ENCODE measurements around the gene KIFC3.
"Not testable (repeated sequence)": the region's sequence is repeated elsewhere in the genome, so short reads cannot be mapped to it uniquely, and the experiment has no call there.

The KIFC3 gene

DNA sequence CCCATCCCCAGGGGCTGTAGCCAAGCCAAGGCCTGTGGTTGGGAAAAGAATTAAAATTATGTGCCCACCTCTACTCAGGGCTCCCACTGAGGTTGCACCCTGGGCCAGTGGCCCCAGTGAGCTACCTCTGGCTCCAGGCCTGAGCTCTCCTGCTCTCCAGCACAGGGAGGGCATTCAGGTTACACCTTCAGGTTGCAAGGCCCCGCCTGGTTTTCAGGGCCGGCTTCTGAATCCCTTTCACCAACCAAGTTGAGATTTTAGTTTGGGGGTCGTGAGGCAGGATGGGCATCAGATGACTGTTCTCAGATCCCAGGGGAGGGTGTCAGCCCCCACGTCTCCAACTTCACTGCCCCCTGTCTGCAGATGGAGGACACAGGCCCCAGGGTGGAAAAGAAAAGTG lies 74.7 kb downstream of the KIFC3 start:
- in situ Hi-C loops (cut with HindIII; ENCODE audit: low sequenced_read_pairs) = no loop called here

DNA sequence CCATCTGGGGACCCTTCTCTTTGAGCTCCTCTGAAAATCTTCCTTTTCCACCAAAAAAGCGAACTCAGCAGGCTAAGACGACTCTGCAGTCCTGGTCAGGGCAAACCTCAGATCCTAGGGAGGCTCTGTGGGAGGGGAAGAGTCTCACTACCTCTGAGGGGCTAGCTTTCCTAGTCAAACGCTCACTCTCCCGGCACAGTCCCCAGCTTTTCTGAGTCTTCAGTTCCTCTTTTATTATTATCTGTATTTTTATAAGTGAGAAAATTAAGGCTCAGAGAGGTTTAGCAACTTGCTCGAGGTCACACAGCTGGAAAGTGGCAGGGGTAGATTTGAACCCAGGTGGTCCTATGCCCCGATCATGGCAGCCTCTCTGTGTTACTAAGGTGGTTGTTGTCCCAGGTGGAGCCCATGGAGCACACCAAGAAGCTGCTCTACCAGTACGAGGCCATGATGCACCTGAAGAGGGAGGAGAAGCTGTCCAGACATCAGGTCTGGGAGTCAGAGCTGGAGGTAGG lies 75.8 kb downstream of the KIFC3 start:
- in situ Hi-C loops (cut with HindIII; ENCODE audit: low sequenced_read_pairs) = no loop called here

GRCh38 chr16:57725976-57726375 lies 76.3 kb downstream of the KIFC3 start:
- in situ Hi-C loops (cut with HindIII; ENCODE audit: low sequenced_read_pairs) = no loop called here

DNA sequence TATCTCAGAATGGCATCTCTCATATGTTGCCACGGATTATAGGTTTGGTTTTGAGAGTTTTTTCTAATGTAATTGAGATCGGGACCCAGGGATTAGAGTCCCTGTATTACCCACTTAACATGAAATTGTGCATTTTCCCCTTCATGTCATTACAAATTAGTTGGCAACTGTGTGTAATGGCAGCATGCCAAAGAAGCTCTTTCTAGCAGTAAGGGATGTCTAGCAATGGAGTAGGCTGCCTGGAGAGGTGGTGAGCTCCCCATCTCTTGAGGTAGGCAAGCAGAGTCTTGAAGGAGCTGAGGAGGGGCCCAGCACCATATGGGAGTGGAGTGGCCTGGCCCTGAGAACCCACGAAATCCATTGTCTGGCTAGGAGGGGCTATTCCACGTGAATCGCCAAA lies 76.7 kb downstream of the KIFC3 start:
- in situ Hi-C loops (cut with HindIII; ENCODE audit: low sequenced_read_pairs) = no loop called here

- in situ Hi-C loops (cut with HindIII; ENCODE audit: low sequenced_read_pairs) = no loop called here
These were observed 77.1 kb downstream of the KIFC3 start for GRCh38 chr16:57725151-57725550.

DNA sequence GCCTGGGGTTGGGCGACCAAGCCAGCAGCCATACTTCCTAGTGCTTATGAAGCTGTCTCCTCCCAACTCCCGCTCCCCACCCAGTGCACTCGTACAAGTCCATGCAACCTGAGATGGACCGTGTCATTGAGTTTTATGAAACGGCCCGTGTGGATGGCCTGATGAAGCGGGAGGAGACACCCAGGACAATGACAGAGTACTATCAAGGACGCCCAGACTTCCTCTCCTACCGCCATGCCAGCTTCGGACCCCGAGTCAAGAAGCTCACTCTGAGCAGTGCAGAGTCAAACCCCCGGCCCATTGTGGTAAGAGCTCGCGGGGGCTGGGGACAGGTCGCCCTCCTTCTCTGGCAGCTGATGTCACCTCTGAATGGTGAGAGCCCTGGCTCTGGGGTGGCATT lies 77.8 kb downstream of the KIFC3 start:
- in situ Hi-C loops (cut with HindIII; ENCODE audit: low sequenced_read_pairs) = no loop called here

DNA sequence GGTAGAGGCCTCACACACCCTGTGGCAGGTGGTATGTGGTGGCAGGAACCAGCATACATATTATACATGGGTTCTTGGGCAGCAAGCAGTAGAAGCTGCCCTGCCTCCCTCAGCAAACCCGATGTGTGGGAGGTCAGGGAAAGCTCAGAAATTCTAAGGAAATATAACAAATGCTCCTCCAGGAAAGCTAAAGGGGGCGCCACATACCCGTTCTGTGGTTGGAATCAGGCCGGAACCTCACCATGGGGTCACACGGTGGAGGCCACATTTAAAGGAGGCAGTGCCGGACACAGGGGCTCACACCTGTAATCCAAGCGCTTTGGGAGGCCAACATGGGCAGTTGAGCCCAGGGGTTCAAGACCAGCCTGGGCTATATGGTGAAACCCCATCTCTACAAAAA lies 79.1 kb downstream of the KIFC3 start:
- in situ Hi-C loops (cut with HindIII; ENCODE audit: low sequenced_read_pairs) = no loop called here

GRCh38 chr16:57722651-57723050 lies 79.6 kb downstream of the KIFC3 start:
- in situ Hi-C loops (cut with HindIII; ENCODE audit: low sequenced_read_pairs) = no loop called here

DNA sequence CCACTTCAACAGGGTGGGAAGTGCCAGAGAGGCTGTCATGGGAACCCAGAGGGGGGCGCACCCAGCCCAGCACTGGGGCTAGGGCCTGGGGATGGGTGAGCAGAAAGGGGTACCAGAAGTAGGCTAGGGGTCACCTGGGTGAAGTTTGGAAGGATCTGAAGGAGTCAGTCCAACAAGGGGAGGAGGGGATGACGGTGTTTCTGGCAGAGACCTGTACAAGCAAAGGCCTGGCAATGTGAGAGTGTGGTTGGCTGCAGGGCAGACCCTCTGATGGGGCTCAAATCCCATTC lies 80.1 kb downstream of the KIFC3 start:
- in situ Hi-C loops (cut with HindIII; ENCODE audit: low sequenced_read_pairs) = no loop called here

DNA sequence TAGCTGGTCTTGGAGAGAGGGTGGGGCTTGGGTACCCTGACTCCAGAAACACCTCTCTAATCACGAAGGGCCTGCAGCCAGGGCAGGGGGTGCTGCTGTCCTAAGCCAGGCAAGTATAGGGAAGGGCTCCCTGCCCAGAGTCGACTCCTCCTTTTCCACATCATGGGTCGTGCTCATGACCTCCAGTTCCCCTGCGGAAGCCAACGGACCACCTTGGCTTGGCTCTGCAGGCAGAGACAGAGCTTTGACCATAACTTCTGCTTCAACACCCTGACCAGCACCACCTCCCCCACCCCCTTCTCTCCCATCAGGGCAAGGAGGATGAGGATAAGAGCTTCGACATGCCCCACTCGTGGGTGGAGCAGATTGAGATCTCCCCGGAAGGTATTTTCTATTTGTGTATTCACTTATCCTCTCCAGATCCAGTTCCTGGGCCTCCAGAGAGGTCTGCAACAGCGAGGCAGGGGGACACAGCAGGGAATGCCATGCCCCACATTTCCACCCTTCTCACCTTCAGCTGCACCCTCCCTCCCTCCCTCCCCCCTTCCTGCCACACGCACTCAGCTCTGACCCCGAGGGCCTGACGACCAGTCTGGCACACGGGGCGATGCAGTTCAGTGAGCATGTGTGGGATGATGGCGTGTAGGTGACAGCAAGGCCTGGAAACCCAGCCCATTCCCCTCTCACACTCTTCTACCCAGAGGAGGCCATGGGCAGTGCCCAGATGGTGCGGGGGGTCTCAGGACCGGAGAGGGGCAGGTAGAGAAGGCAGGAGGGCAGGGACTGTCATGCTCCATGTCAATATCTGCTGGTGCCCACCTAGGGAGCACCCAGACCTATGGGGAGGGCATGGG lies 80.7 kb downstream of the KIFC3 start:
- in situ Hi-C loops (cut with HindIII; ENCODE audit: low sequenced_read_pairs) = no loop called here

GRCh38 chr16:57720142-57720575 lies 82.1 kb downstream of the KIFC3 start:
- in situ Hi-C loops (cut with HindIII; ENCODE audit: low sequenced_read_pairs) = no loop called here

DNA sequence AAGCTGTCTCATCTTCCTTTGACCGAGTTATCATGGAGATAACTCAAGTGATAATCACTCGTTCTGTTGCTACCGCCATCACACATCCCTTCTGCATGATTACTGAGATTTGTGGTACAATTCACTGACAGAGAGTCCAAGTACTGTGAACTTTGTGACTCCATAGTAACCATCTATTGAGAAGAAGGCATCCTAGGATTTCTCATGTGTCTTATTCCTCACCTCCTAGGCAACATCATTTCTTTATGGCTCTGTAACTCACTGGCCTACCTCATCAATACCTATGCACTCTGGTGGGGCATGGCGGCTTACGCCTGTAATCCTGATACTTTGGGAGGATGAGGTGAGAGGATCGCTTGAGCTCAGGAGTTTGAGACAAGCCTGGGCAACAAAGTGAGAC lies 88.2 kb downstream of the KIFC3 start:
- in situ Hi-C loops (cut with HindIII; ENCODE audit: low sequenced_read_pairs) = no loop called here

DNA sequence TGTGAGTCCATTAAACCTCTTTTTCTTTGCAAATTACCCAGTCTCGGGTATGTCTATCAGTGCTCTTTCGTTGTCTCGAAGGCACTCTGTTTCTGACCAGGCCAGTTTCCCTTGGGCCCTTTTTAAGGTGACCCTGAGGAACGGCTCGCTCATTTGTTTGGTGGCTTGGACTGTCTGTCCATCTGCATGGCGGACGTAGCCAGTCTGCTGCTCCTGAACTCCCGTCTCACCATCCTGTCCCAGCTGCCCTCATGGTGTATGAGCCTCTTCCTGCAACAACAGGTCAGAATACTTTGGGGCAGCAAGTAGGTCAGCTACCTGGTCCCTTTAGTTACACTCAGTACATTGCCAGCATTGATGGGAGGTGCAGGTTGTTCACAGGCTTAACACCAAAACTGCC lies 88.7 kb downstream of the KIFC3 start:
- in situ Hi-C loops (cut with HindIII; ENCODE audit: low sequenced_read_pairs) = no loop called here

DNA sequence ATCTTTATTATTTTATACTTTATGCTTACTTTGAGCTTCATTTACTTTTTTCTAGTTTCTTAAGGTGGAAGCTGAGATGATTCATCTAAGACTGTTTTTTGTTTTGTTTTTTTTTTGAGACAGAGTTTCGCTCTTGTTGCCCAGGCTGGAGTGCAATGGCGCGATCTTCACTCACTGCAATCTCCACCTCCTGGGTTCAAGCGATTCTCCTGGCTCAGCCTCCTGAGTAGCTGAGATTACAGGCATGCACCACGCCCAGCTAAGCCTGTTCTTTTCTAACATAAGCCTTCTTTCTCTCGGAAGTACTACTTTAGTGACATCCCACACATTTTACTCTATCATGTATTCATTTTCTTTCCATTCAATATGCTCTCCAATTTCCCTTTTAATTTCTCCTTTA lies 89.7 kb downstream of the KIFC3 start:
- in situ Hi-C loops (cut with HindIII; ENCODE audit: low sequenced_read_pairs) = not testable (repeated sequence)

DNA sequence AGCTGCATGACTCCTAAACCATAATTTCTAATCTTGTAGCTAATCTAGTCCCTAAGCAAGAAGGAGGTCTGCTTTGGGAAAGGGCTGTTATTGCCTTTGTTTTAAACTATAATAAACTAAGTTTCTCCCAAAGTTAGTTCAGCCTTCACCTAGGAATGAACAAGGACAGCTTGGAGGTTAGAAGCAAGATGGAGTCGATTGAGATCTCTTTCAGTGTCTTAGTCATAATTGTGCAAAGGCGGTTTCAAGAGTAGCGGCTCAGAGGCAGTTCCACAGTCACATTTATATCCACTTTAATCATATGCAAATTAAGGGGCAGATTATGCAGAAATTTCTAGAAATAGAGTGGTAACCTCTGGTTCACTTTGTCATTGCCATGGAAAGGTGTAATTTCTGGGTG lies 90.3 kb downstream of the KIFC3 start:
- in situ Hi-C loops (cut with HindIII; ENCODE audit: low sequenced_read_pairs) = no loop called here

- in situ Hi-C loops (cut with HindIII; ENCODE audit: low sequenced_read_pairs) = no loop called here
These were observed 90.9 kb downstream of the KIFC3 start for GRCh38 chr16:57711346-57711745.

- in situ Hi-C loops (cut with HindIII; ENCODE audit: low sequenced_read_pairs) = no loop called here
These were observed 92.6 kb downstream of the KIFC3 start for GRCh38 chr16:57709663-57710062.
